ENCODE results near the gene SIGLEC1. TPM values are rescaled to one million over a fixed set of nuclear protein-coding genes. Genes with fewer than 3 reads are reported as not detected.

Gene SIGLEC1
- total RNA-seq, 1 donor from 2014 or later, result 45.1 TPM

Other genes with a start within 250 kb of the SIGLEC1 start
- gene ATRN, start 241.6 kb downstream of the SIGLEC1 start, total RNA-seq, result 32.5 TPM
- not detected for gene GFRA4, start 49.2 kb downstream of the SIGLEC1 start, total RNA-seq
- 30.7 TPM for gene ADAM33, start 30.6 kb downstream of the SIGLEC1 start, total RNA-seq
- 28.0 TPM for gene HSPA12B, start 20.1 kb upstream of the SIGLEC1 start, total RNA-seq
- gene ADISSP, start 55.2 kb upstream of the SIGLEC1 start, total RNA-seq, result 37.5 TPM
- gene SPEF1, start 68.8 kb upstream of the SIGLEC1 start, total RNA-seq, result not detected
- 97.3 TPM for gene CENPB, start 74.1 kb upstream of the SIGLEC1 start, total RNA-seq
- gene CDC25B, start 83.7 kb upstream of the SIGLEC1 start, total RNA-seq, result 18.0 TPM
- gene AP5S1, start 107.9 kb upstream of the SIGLEC1 start, total RNA-seq, result 13.2 TPM
- 43.5 TPM for gene MAVS, start 134.2 kb upstream of the SIGLEC1 start, total RNA-seq
- 31.1 TPM for gene PANK2, start 176.8 kb upstream of the SIGLEC1 start, total RNA-seq

Measured in mesenteric fat pad (tissue), 1 donor.